Keratinocyte (primary cell): ENCODE measurements around the gene LACTBL1. TPM values are rescaled to one million over a fixed set of nuclear protein-coding genes. Genes with fewer than 3 reads are reported as not detected.

ENCODE experiments used
- DNase-seq: peaks from one replicate; pipeline ENCODE4 v3.0.0-alpha.2; 2011; ENCODE audit warnings: low read depth, missing footprints, low spot score
- FAIRE-seq: peaks from 2 replicates; lab custom pipeline; 2011; peaks lifted over from hg19 to GRCh38; lab: Jason Lieb, UNC
- H2AFZ ChIP-seq: 2 replicates; pipeline ENCODE4 v1.6.0; 2012; ENCODE audit warnings: low read length, control low read depth, inconsistent platforms; ENCODE audit not compliant: control insufficient read depth
- H3K27ac ChIP-seq: 2 replicates; pipeline ENCODE4 v1.5.1; 2011; ENCODE audit warnings: low read length; ENCODE audit not compliant: control insufficient read depth, insufficient read depth
- H3K27me3 ChIP-seq: 3 replicates; pipeline ENCODE4 v1.6.0; 2011; ENCODE audit warnings: low read length; ENCODE audit not compliant: control insufficient read depth, insufficient read depth; ENCODE audit errors: extremely low read depth
- H3K36me3 ChIP-seq, 2 experiments: 2 replicates in 1 of 2; 3 replicates in 1 of 2; pipeline ENCODE4 v1.5.1; 2011; ENCODE audit warnings: low read length in 2 of 2, mild to moderate bottlenecking in 1 of 2; ENCODE audit not compliant: control insufficient read depth in 2 of 2, insufficient read depth in 2 of 2; ENCODE audit errors: extremely low read depth in 1 of 2
- H3K4me1 ChIP-seq: 3 replicates; pipeline ENCODE4 v1.5.1; 2011; ENCODE audit warnings: low read length; ENCODE audit not compliant: control insufficient read depth, insufficient read depth; ENCODE audit errors: extremely low read depth
- H3K4me2 ChIP-seq: 3 replicates; pipeline ENCODE4 v1.6.0; 2011; ENCODE audit warnings: low read depth, low read length; ENCODE audit not compliant: control insufficient read depth, insufficient read depth; ENCODE audit errors: extremely low read depth
- H3K4me3 ChIP-seq, 3 experiments: fragments of 200-600 bp in 1 of 3; sonication (generic) in 1 of 3; 2 replicates in 2 of 3; 3 replicates in 1 of 3; pipeline ENCODE4 v1.5.1; 2011 to 2016; ENCODE audit warnings: low read length in 3 of 3, mild to moderate bottlenecking in 3 of 3, control low read depth in 2 of 3, inconsistent platforms in 1 of 3, low read depth in 1 of 3, mixed read lengths in 1 of 3, mixed run types in 1 of 3, moderate library complexity in 1 of 3; ENCODE audit not compliant: control insufficient read depth in 2 of 3, insufficient read depth in 2 of 3; ENCODE audit errors: extremely low read depth in 1 of 3
- H3K79me2 ChIP-seq: 2 replicates; pipeline ENCODE4 v1.6.0; 2012; ENCODE audit warnings: low read length; ENCODE audit not compliant: control insufficient read depth, insufficient read depth
- H3K9ac ChIP-seq: 3 replicates; pipeline ENCODE4 v1.6.0; 2011; ENCODE audit warnings: low read length; ENCODE audit not compliant: control insufficient read depth, insufficient read depth; ENCODE audit errors: extremely low read depth
- H3K9me1 ChIP-seq: 3 replicates; pipeline ENCODE4 v1.6.0; 2011; ENCODE audit warnings: low read length; ENCODE audit not compliant: control insufficient read depth, insufficient read depth; ENCODE audit errors: extremely low read depth
- H3K9me3 ChIP-seq: 2 replicates; pipeline ENCODE4 v1.5.1; 2012; ENCODE audit warnings: low read depth, low read length; ENCODE audit not compliant: control insufficient read depth
- H4K20me1 ChIP-seq: 3 replicates; pipeline ENCODE4 v1.6.0; 2011; ENCODE audit warnings: low read length; ENCODE audit not compliant: control insufficient read depth, insufficient read depth; ENCODE audit errors: extremely low read depth
- CTCF ChIP-seq, 3 experiments: IDR thresholded peaks in 1 of 3; conservative IDR thresholded peaks in 1 of 3; optimal IDR thresholded peaks in 1 of 3; 2 replicates in 2 of 3; 3 replicates in 1 of 3; pipeline versions ENCODE3 to v1.5.1; 2011; ENCODE audit warnings: low read length in 3 of 3, mild to moderate bottlenecking in 3 of 3, moderate library complexity in 2 of 3, control low read depth in 1 of 3, inconsistent platforms in 1 of 3; ENCODE audit not compliant: insufficient read depth in 2 of 3; ENCODE audit errors: extremely low read depth in 1 of 3
- EZH2 ChIP-seq: IDR thresholded peaks from one replicate; pipeline ENCODE4 v1.6.1; 2012; ENCODE audit warnings: inconsistent platforms, mild to moderate bottlenecking, low read length, moderate library complexity
- dilution Hi-C: fragments of 300-500 bp; cut with MboI; formaldehyde crosslinking; loops from one replicate; pipeline ENCODE4 v1.7.0; 2020; ENCODE audit warnings: low sequenced_read_pairs; ENCODE audit not compliant: extremely low pct_ligation_motif_present
- polyA plus RNA-seq, 5 experiments: library from polyadenylated mRNA; depleted of rRNA in 3 of 5; stranded (reverse) in 3 of 5; stranded (forward) in 1 of 5; unstranded in 1 of 5; fragments of >200 nt; gene quantifications; 1 replicate in 1 of 5; 2 replicates in 3 of 5; 3 replicates in 1 of 5; pipeline versions ENCODE4 v1.2.1 to v1.2.3, GENCODE V29; 2011 to 2012; ENCODE audit warnings: missing spikeins in 2 of 5, low read depth in 1 of 5, low replicate concordance in 1 of 5

LACTBL1 gene
- polyA plus RNA-seq, 1 donor (not counting 4 experiments of a cell fraction or from before 2014, with no cell fraction given), result not detected

- Histone ChIP-seq H3K4me2 (no peak overlapping the region), H3K79me2 (no peaks in the 10 kb centered on the region), H3K9ac (no peak overlapping the region), H3K36me3 (no peaks in the 10 kb centered on the region), H3K27me3 (peaks cover 26% of the 10 kb centered on the region), H3K9me3 (no peaks in the 10 kb centered on the region), H2AFZ (no peak overlapping the region), H3K4me3 (no peak overlapping the region), H3K4me1 (no peaks in the 10 kb centered on the region), H4K20me1 (no peaks in the 10 kb centered on the region), H3K9me1 (no peaks in the 10 kb centered on the region), H3K27ac (no peak overlapping the region)
- FAIRE-seq (no peak), DNase-seq (no peak)
- TF ChIP-seq EZH2, result no peak
- TF ChIP-seq CTCF (optimal IDR thresholded peaks at IDR 0.05 in 1 of 3, IDR thresholded peaks at IDR 0.05 in 1 of 3, conservative IDR thresholded peaks at IDR 0.05 in 1 of 3; ENCODE audit: extremely low read depth in 1 of 3, insufficient read depth in 2 of 3, low read length in 3 of 3), result no peak
- dilution Hi-C loops, result no loop called here
These were observed 4.8 kb downstream of the LACTBL1 start for GRCh38 chr1:22967833-22968232.

GRCh38 chr1:22966309-22966708 is 6.4 kb downstream of the LACTBL1 start:
- H3K4me2 ChIP-seq, result no peak overlapping the region
- H3K9me1 ChIP-seq, result no peaks in the 10 kb centered on the region
- no peak for TF ChIP-seq CTCF (optimal IDR thresholded peaks at IDR 0.05 in 1 of 3, IDR thresholded peaks at IDR 0.05 in 1 of 3, conservative IDR thresholded peaks at IDR 0.05 in 1 of 3; ENCODE audit: extremely low read depth in 1 of 3, insufficient read depth in 2 of 3, low read length in 3 of 3)
- TF ChIP-seq EZH2, result no peak
- no peaks in the 10 kb centered on the region for H3K4me1 ChIP-seq
- no peaks in the 10 kb centered on the region for H4K20me1 ChIP-seq
- no peak overlapping the region for H2AFZ ChIP-seq
- H3K79me2 ChIP-seq, result no peaks in the 10 kb centered on the region
- H3K4me3 ChIP-seq, result no peak overlapping the region
- peaks cover 25% of the 10 kb centered on the region for H3K27me3 ChIP-seq
- H3K36me3 ChIP-seq, result no peaks in the 10 kb centered on the region
- H3K9ac ChIP-seq, result no peak overlapping the region
- DNase-seq, result no peak
- dilution Hi-C loops, result no loop called here
- no peaks in the 10 kb centered on the region for H3K9me3 ChIP-seq
- FAIRE-seq, result no peak
- H3K27ac ChIP-seq, result no peak overlapping the region
